ENCODE results near the gene ENTHD1.
"Not testable (repeated sequence)": the region's sequence is repeated elsewhere in the genome, so short reads cannot be mapped to it uniquely, and the experiment has no call there.

ENTHD1 gene

DNA sequence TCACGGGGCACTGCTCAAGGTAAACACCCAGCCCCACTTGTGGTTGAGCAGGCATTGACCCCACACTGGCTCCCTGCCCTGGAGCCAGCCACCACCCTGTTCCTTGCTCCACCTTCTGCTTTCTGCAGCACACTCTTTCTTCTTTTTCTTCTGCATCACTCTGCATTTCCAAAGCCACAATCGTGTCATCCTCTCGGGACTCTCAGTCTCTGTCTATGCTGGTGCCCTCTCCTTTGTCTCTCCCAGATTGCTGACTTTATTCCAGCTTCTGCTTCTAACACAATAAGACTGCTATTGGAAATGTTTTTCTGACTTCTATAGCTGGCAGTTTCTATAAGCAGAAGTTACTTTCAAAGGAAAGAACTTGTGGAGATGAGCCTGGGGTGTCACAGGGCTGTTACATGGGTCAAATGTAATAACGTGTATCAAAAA lies 21.8 kb upstream of the ENTHD1 start:
- H3K36me3 Mint-ChIP-seq (ENCODE audit: low read depth) = peaks cover 48% of the 10 kb centered on the region
- no peaks in the 10 kb centered on the region for H3K27me3 Mint-ChIP-seq (ENCODE audit: low read depth)
- peak overlapping the region; percentile 68 for H3K4me3 Mint-ChIP-seq
- peak overlapping the region; percentile 60 for H3K27ac Mint-ChIP-seq
- DNase-seq (ENCODE audit: low spot score) = no peak
- H3K9me3 Mint-ChIP-seq = no peaks in the 10 kb centered on the region
- peaks cover 85% of the 10 kb centered on the region for H3K4me1 Mint-ChIP-seq (ENCODE audit: low read depth)

DNA sequence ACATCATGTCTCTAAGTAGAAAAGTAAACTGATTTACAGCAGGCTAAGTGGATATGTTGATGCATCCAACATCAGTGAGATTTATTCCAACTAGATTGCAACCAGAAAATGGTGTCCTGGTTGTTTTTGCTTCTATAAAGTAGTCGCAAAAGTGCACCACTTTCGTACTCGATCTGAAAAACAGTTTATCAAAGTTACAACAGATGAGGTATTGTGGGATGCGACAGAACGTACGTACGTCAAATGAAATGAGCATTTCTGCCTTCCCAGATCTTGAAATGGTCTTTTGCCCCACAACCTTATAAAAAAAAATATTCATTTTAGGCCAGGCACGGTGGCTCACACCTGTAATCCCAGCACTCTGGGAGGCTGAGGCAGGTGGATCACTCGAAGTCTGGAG lies 21.0 kb upstream of the ENTHD1 start:
- no peaks in the 10 kb centered on the region for H3K27me3 Mint-ChIP-seq (ENCODE audit: low read depth)
- peaks cover 52% of the 10 kb centered on the region for H3K36me3 Mint-ChIP-seq (ENCODE audit: low read depth)
- no peak for DNase-seq (ENCODE audit: low spot score)
- peaks cover 85% of the 10 kb centered on the region for H3K4me1 Mint-ChIP-seq (ENCODE audit: low read depth)
- no peak overlapping the region for H3K27ac Mint-ChIP-seq
- peak overlapping the region; percentile 45 for H3K4me3 Mint-ChIP-seq
- peaks cover 4% of the 10 kb centered on the region for H3K9me3 Mint-ChIP-seq

DNA sequence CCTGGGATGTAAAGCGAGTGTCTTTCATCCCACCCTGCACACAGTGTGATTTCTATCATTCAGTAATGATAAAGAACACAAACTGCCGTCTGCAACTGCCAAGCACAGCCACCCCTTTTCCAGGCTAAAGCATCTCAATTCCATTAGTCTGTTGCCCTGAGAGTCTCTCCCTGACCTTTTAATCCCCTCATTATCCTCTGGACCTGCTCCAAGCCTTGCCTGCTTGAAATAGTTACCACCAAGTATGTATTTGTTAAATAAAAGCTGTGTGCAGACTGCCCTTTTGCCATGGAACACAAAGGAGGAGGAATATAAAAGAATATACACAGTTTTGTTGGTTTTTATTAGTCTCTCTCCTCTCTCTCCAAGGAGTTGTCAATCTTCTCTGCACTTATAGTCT lies 20.3 kb upstream of the ENTHD1 start:
- no peaks in the 10 kb centered on the region for H3K27me3 Mint-ChIP-seq (ENCODE audit: low read depth)
- H3K9me3 Mint-ChIP-seq = peaks cover 4% of the 10 kb centered on the region
- H3K36me3 Mint-ChIP-seq (ENCODE audit: low read depth) = peaks cover 55% of the 10 kb centered on the region
- H3K27ac Mint-ChIP-seq = peak overlapping the region; percentile 17
- H3K4me1 Mint-ChIP-seq (ENCODE audit: low read depth) = peaks cover 86% of the 10 kb centered on the region
- peak overlapping the region; percentile 45 for H3K4me3 Mint-ChIP-seq
- no peak for DNase-seq (ENCODE audit: low spot score)

DNA sequence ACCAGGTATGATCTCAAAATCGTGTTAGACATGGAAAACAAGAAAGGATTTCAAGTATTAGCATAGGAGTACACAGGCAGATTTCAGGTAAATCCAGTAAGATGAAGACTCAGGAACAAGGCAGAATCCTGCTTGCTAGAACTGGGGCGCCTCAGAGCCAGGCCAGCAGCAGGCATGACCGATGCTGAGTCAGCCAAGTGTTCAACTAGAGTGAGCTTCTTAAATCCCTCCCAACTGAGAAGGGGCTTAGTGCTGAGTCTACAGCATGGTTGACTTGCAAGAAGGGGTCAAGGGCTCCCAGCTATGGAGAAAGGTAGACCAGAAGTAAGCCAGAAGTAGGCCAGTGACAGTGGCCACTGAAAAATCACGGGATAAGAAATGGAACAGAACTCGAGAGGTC lies 19.8 kb upstream of the ENTHD1 start:
- H3K9me3 Mint-ChIP-seq = peaks cover 4% of the 10 kb centered on the region
- peaks cover 58% of the 10 kb centered on the region for H3K36me3 Mint-ChIP-seq (ENCODE audit: low read depth)
- peak overlapping the region; percentile 64 for H3K27ac Mint-ChIP-seq
- DNase-seq (ENCODE audit: low spot score) = no peak
- peaks cover 87% of the 10 kb centered on the region for H3K4me1 Mint-ChIP-seq (ENCODE audit: low read depth)
- H3K4me3 Mint-ChIP-seq = peak overlapping the region; percentile 45
- H3K27me3 Mint-ChIP-seq (ENCODE audit: low read depth) = no peaks in the 10 kb centered on the region

- peak overlapping the region; percentile 98 for H3K4me3 Mint-ChIP-seq
- H3K27ac Mint-ChIP-seq = peak overlapping the region; percentile 85
- peaks cover 58% of the 10 kb centered on the region for H3K36me3 Mint-ChIP-seq (ENCODE audit: low read depth)
- no peak for DNase-seq (ENCODE audit: low spot score)
- no peaks in the 10 kb centered on the region for H3K27me3 Mint-ChIP-seq (ENCODE audit: low read depth)
- H3K4me1 Mint-ChIP-seq (ENCODE audit: low read depth) = peaks cover 87% of the 10 kb centered on the region
- H3K9me3 Mint-ChIP-seq = peaks cover 4% of the 10 kb centered on the region
These were observed 17.5 kb upstream of the ENTHD1 start for GRCh38 chr22:39910876-39911613.

DNA sequence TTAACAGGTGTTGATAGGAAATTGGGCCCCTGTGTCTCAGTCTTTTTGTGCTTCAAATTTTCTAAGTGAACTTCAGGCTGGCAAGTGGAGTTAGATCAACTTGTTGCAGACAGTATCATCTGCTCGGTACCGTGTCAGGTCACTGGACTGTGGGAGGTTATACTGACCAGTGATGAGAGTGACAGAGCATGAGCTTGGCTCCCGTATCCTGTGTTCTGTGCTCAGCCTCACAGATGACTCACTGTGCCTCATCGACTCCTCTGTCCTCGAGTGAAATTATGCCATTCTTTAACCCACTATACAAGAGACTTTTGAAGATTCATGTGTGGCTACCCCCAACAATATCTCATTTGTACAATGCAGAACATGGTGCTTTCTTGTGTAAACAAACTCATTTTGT lies 15.2 kb upstream of the ENTHD1 start:
- peaks cover 4% of the 10 kb centered on the region for H3K9me3 Mint-ChIP-seq
- peaks cover 63% of the 10 kb centered on the region for H3K36me3 Mint-ChIP-seq (ENCODE audit: low read depth)
- peaks cover 80% of the 10 kb centered on the region for H3K4me1 Mint-ChIP-seq (ENCODE audit: low read depth)
- peak overlapping the region; percentile 98 for H3K4me3 Mint-ChIP-seq
- H3K27ac Mint-ChIP-seq = peak overlapping the region; percentile 84
- no peaks in the 10 kb centered on the region for H3K27me3 Mint-ChIP-seq (ENCODE audit: low read depth)
- DNase-seq (ENCODE audit: low spot score) = peak; percentile 52

DNA sequence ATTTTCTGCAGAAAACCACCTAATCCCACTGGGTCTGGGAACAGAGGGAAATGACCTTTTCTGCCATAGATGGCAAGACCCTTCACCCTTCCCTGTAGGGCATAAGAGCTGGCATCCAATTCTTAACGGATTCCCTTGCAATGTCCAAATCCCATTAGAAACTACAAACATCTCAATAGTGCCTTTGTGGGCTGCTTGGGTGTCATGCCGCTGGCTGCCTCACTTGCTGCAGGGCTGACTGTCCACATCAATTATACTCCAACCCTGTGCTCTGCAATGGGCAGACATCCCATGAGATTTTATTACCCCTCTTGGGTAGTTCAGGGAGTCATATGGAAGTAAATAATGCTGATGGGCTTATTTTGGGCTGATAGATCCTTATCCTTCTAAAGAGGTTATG lies 14.6 kb upstream of the ENTHD1 start:
- peak overlapping the region; percentile 84 for H3K27ac Mint-ChIP-seq
- peaks cover 59% of the 10 kb centered on the region for H3K36me3 Mint-ChIP-seq (ENCODE audit: low read depth)

GRCh38 chr22:39907605-39908097 lies 14.1 kb upstream of the ENTHD1 start:
- Mint-ChIP-seq H3K27me3 (ENCODE audit: low read depth) (no peaks in the 10 kb centered on the region), H3K4me3 (peak overlapping the region; percentile 98), H3K27ac (peak overlapping the region; percentile 84), H3K9me3 (peaks cover 4% of the 10 kb centered on the region), H3K4me1 (ENCODE audit: low read depth) (peaks cover 72% of the 10 kb centered on the region), H3K36me3 (ENCODE audit: low read depth) (peaks cover 64% of the 10 kb centered on the region)
- DNase-seq (ENCODE audit: low spot score) = no peak

More for the DNA sequence above, 14.6 kb upstream of the ENTHD1 start:
- H3K27me3 Mint-ChIP-seq (ENCODE audit: low read depth) = no peaks in the 10 kb centered on the region
- no peak for DNase-seq (ENCODE audit: low spot score)
- peak overlapping the region; percentile 98 for H3K4me3 Mint-ChIP-seq
- H3K4me1 Mint-ChIP-seq (ENCODE audit: low read depth) = peaks cover 74% of the 10 kb centered on the region
- H3K9me3 Mint-ChIP-seq = peaks cover 4% of the 10 kb centered on the region

GRCh38 chr22:39907047-39907446 lies 13.5 kb upstream of the ENTHD1 start:
- Mint-ChIP-seq H3K27me3 (ENCODE audit: low read depth) (no peaks in the 10 kb centered on the region), H3K4me1 (ENCODE audit: low read depth) (peaks cover 66% of the 10 kb centered on the region), H3K9me3 (peaks cover 4% of the 10 kb centered on the region), H3K4me3 (peak overlapping the region; percentile 98), H3K36me3 (ENCODE audit: low read depth) (peaks cover 60% of the 10 kb centered on the region), H3K27ac (peak overlapping the region; percentile 84)
- no peak for DNase-seq (ENCODE audit: low spot score)

- H3K4me1 Mint-ChIP-seq (ENCODE audit: low read depth) = peaks cover 58% of the 10 kb centered on the region
- peak overlapping the region; percentile 84 for H3K27ac Mint-ChIP-seq
- no peak for DNase-seq (ENCODE audit: low spot score)
- H3K27me3 Mint-ChIP-seq (ENCODE audit: low read depth) = no peaks in the 10 kb centered on the region
- peaks cover 63% of the 10 kb centered on the region for H3K36me3 Mint-ChIP-seq (ENCODE audit: low read depth)
- peaks cover 4% of the 10 kb centered on the region for H3K9me3 Mint-ChIP-seq
- peak overlapping the region; percentile 98 for H3K4me3 Mint-ChIP-seq
These were observed 12.6 kb upstream of the ENTHD1 start for GRCh38 chr22:39906207-39906606.

- Mint-ChIP-seq H3K4me1 (ENCODE audit: low read depth) (peaks cover 53% of the 10 kb centered on the region), H3K9me3 (peaks cover 4% of the 10 kb centered on the region), H3K4me3 (peak overlapping the region; percentile 98), H3K27ac (peak overlapping the region; percentile 84), H3K27me3 (ENCODE audit: low read depth) (no peaks in the 10 kb centered on the region), H3K36me3 (ENCODE audit: low read depth) (peaks cover 61% of the 10 kb centered on the region)
- no peak for DNase-seq (ENCODE audit: low spot score)
These were observed 12.1 kb upstream of the ENTHD1 start for GRCh38 chr22:39905687-39906086.

DNA sequence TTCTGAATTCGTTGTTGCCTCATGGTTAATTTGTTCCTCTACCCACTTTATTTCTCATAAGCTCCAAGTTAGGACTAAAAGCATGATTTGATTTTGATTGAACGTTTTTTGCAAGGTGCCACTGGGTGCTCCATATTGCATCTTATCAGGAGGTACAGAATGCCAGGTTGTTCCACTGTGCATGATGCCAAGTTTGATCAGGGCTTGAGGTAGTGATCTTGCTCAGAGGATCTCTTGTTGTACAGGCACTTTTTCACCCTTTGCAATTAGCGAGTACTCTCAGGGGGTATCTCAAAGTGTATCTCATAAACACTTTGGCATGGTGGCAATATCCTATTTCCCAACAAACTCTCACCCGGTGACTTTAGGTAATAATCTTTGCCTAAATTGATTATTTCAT lies 11.3 kb upstream of the ENTHD1 start:
- Mint-ChIP-seq H3K27me3 (ENCODE audit: low read depth) (no peaks in the 10 kb centered on the region), H3K27ac (peak overlapping the region; percentile 84), H3K36me3 (ENCODE audit: low read depth) (peaks cover 56% of the 10 kb centered on the region), H3K9me3 (peaks cover under 1% of the 10 kb centered on the region), H3K4me1 (ENCODE audit: low read depth) (peaks cover 49% of the 10 kb centered on the region), H3K4me3 (peak overlapping the region; percentile 98)
- no peak for DNase-seq (ENCODE audit: low spot score)

GRCh38 chr22:39904024-39904423 lies 10.5 kb upstream of the ENTHD1 start:
- peak overlapping the region; percentile 98 for H3K4me3 Mint-ChIP-seq
- H3K27ac Mint-ChIP-seq = peak overlapping the region; percentile 84
- H3K4me1 Mint-ChIP-seq (ENCODE audit: low read depth) = peaks cover 45% of the 10 kb centered on the region
- H3K27me3 Mint-ChIP-seq (ENCODE audit: low read depth); H3K9me3 Mint-ChIP-seq; DNase-seq (ENCODE audit: low spot score): not testable (repeated sequence)
- peaks cover 50% of the 10 kb centered on the region for H3K36me3 Mint-ChIP-seq (ENCODE audit: low read depth)

- no peak for DNase-seq (ENCODE audit: low spot score)
- Mint-ChIP-seq H3K27ac (peak overlapping the region; percentile 96), H3K36me3 (ENCODE audit: low read depth) (peaks cover 45% of the 10 kb centered on the region), H3K4me3 (peak overlapping the region; percentile 98), H3K27me3 (ENCODE audit: low read depth) (no peaks in the 10 kb centered on the region), H3K9me3 (no peaks in the 10 kb centered on the region), H3K4me1 (ENCODE audit: low read depth) (peaks cover 27% of the 10 kb centered on the region)
These were observed 8.1 kb upstream of the ENTHD1 start for GRCh38 chr22:39901565-39902146.

All from T-helper 2 cell treated with Interferon-gamma antibody and Interleukin-4, amounts not matched to agents 5 μg/mL and 100 μg/mL, for 36 hours (primary cell).